ENCODE measurements around the gene GINS3. TPM values are rescaled to one million over a fixed set of nuclear protein-coding genes. Genes with fewer than 3 reads are reported as not detected.
"Not testable (repeated sequence)": the region's sequence is repeated elsewhere in the genome, so short reads cannot be mapped to it uniquely, and the experiment has no call there.

GINS3 gene
- total RNA-seq, 4 donors from 2014 or later: 1.2 to 2.0 (median 1.8) TPM

- TF ChIP-seq POLR2AphosphoS5 (IDR thresholded peaks at IDR 0.05): no peak
- TF ChIP-seq EP300 (IDR thresholded peaks at IDR 0.05): no peak
- no peak for TF ChIP-seq CTCF (IDR thresholded peaks at IDR 0.05)
- no peak for TF ChIP-seq POLR2A (IDR thresholded peaks at IDR 0.05; ENCODE audit: low read depth)
- no peak for DNase-seq (ENCODE audit: extremely low spot score)
- Histone ChIP-seq H3K4me3 (no peak overlapping the region), H3K4me1 (peaks cover 0 to 1% (median 0%) of the 10 kb centered on the region in 4 donors), H3K9me3 (no peaks in the 10 kb centered on the region), H3K27me3 (no peaks in the 10 kb centered on the region), H3K27ac (replicated peaks in 1 of 4) (no peak overlapping the region), H3K36me3 (peaks cover 0 to 11% (median 3%) of the 10 kb centered on the region in 4 donors)
- 83% methylated on average over 1 of the region's 1 CpG for WGBS
- intact Hi-C loops (cut with DNase I): no loop called here
Observed at GRCh38 chr16:58399718-58400633, 7.7 kb downstream of the GINS3 start.

GRCh38 chr16:58401305-58401704, 9.0 kb downstream of the GINS3 start:
- H3K27me3 ChIP-seq; H3K4me3 ChIP-seq; H3K9me3 ChIP-seq; intact Hi-C loops (cut with DNase I); H3K4me1 ChIP-seq; H3K27ac ChIP-seq (replicated peaks in 1 of 4); DNase-seq (ENCODE audit: extremely low spot score): not testable (repeated sequence)
- 94% methylated on average over 3 of the region's 3 CpGs for WGBS
- H3K36me3 ChIP-seq: peaks cover 0 to 17% (median 3%) of the 10 kb centered on the region in 4 donors

GRCh38 chr16:58402796-58403195, 10.5 kb downstream of the GINS3 start:
- H3K9me3 ChIP-seq: no peaks in the 10 kb centered on the region
- intact Hi-C loops (cut with DNase I): no loop called here
- peaks cover 0 to 5% (median 0%) of the 10 kb centered on the region in 4 donors for H3K4me1 ChIP-seq
- H3K27me3 ChIP-seq: no peaks in the 10 kb centered on the region
- peaks cover 0 to 17% (median 3%) of the 10 kb centered on the region in 4 donors for H3K36me3 ChIP-seq
- TF ChIP-seq POLR2AphosphoS5 (IDR thresholded peaks at IDR 0.05) (no peak), EP300 (IDR thresholded peaks at IDR 0.05) (no peak)
- H3K27ac ChIP-seq (replicated peaks in 1 of 4): no peak overlapping the region
- DNase-seq (ENCODE audit: extremely low spot score): no peak
- WGBS: 92% methylated on average over 7 of the region's 7 CpGs
- H3K4me3 ChIP-seq: no peak overlapping the region

- Histone ChIP-seq H3K36me3 (peaks cover 0 to 11% (median 3%) of the 10 kb centered on the region in 4 donors), H3K4me1 (peaks cover 0 to 10% (median 9%) of the 10 kb centered on the region in 4 donors), H3K9me3 (no peaks in the 10 kb centered on the region), H3K27me3 (no peaks in the 10 kb centered on the region), H3K27ac (replicated peaks in 1 of 4) (no peak overlapping the region), H3K4me3 (no peak overlapping the region)
- TF ChIP-seq EP300 (IDR thresholded peaks at IDR 0.05): no peak
- no peak for TF ChIP-seq POLR2AphosphoS5 (IDR thresholded peaks at IDR 0.05)
- no peak for TF ChIP-seq POLR2A (IDR thresholded peaks at IDR 0.05; ENCODE audit: low read depth)
- 75% methylated on average over 6 of the region's 6 CpGs for WGBS
- intact Hi-C loops (cut with DNase I): no loop called here
- DNase-seq (ENCODE audit: extremely low spot score): no peak
Observed at GRCh38 chr16:58409316-58409973, 17.2 kb downstream of the GINS3 start.

- no peak overlapping the region for H3K4me3 ChIP-seq
- TF ChIP-seq EP300 (IDR thresholded peaks at IDR 0.05) (no peak), CTCF (IDR thresholded peaks at IDR 0.05) (no peak), POLR2AphosphoS5 (IDR thresholded peaks at IDR 0.05) (no peak), POLR2A (IDR thresholded peaks at IDR 0.05; ENCODE audit: low read depth) (no peak)
- no peaks in the 10 kb centered on the region for H3K27me3 ChIP-seq
- 99% methylated on average over 2 of the region's 2 CpGs for WGBS
- H3K27ac ChIP-seq (replicated peaks in 1 of 4): no peak overlapping the region
- DNase-seq (ENCODE audit: extremely low spot score): no peak
- H3K4me1 ChIP-seq: peaks cover 0 to 10% (median 8%) of the 10 kb centered on the region in 4 donors
- H3K9me3 ChIP-seq: no peaks in the 10 kb centered on the region
- intact Hi-C loops (cut with DNase I): no loop called here
- H3K36me3 ChIP-seq: no peaks in the 10 kb centered on the region
Observed at GRCh38 chr16:58411336-58411735, 19.1 kb downstream of the GINS3 start.
